ENCODE measurements around the gene BUD13.

BUD13 gene

GRCh38 chr11:116710762-116711161, 62.0 kb downstream of the BUD13 start:
- TF ChIP-seq REST (IDR thresholded peaks at IDR 0.05; ENCODE audit: insufficient read depth in 1 of 2, low read depth in 2 of 2, low read length in 2 of 2) = no peak

GRCh38 chr11:116710001-116710674, 62.6 kb downstream of the BUD13 start:
- TF ChIP-seq TAF1 (IDR thresholded peaks at IDR 0.05; ENCODE audit: borderline replicate concordance, insufficient read depth, low read length) = no peak
- no peak for TF ChIP-seq SIN3A (IDR thresholded peaks at IDR 0.05; ENCODE audit: borderline replicate concordance, insufficient read depth, low read length)
- no peak for TF ChIP-seq FOXP2 (optimal IDR thresholded peaks at IDR 0.05; ENCODE audit: borderline replicate concordance, extremely low read depth, extremely low read length, insufficient read depth)
- no peak for TF ChIP-seq REST (IDR thresholded peaks at IDR 0.05; ENCODE audit: insufficient read depth in 1 of 2, low read depth in 2 of 2, low read length in 2 of 2)
- TF ChIP-seq POLR2AphosphoS5 (IDR thresholded peaks at IDR 0.05; ENCODE audit: low read depth, low read length) = no peak

GRCh38 chr11:116707746-116708145, 65.0 kb downstream of the BUD13 start:
- TF ChIP-seq FOXP2 (optimal IDR thresholded peaks at IDR 0.05; ENCODE audit: borderline replicate concordance, extremely low read depth, extremely low read length, insufficient read depth) (no peak), TAF1 (IDR thresholded peaks at IDR 0.05; ENCODE audit: borderline replicate concordance, insufficient read depth, low read length) (no peak), POLR2AphosphoS5 (IDR thresholded peaks at IDR 0.05; ENCODE audit: low read depth, low read length) (no peak), SIN3A (IDR thresholded peaks at IDR 0.05; ENCODE audit: borderline replicate concordance, insufficient read depth, low read length) (no peak), REST (IDR thresholded peaks at IDR 0.05; ENCODE audit: insufficient read depth in 1 of 2, low read depth in 2 of 2, low read length in 2 of 2) (no peak)

GRCh38 chr11:116707161-116707629, 65.6 kb downstream of the BUD13 start:
- TF ChIP-seq TAF1 (IDR thresholded peaks at IDR 0.05; ENCODE audit: borderline replicate concordance, insufficient read depth, low read length) (no peak), FOXP2 (optimal IDR thresholded peaks at IDR 0.05; ENCODE audit: borderline replicate concordance, extremely low read depth, extremely low read length, insufficient read depth) (no peak), SIN3A (IDR thresholded peaks at IDR 0.05; ENCODE audit: borderline replicate concordance, insufficient read depth, low read length) (no peak), REST (IDR thresholded peaks at IDR 0.05; ENCODE audit: insufficient read depth in 1 of 2, low read depth in 2 of 2, low read length in 2 of 2) (no peak), POLR2AphosphoS5 (IDR thresholded peaks at IDR 0.05; ENCODE audit: low read depth, low read length) (no peak)

- no peak for TF ChIP-seq SIN3A (IDR thresholded peaks at IDR 0.05; ENCODE audit: borderline replicate concordance, insufficient read depth, low read length)
Observed at GRCh38 chr11:116703421-116703820, 69.4 kb downstream of the BUD13 start.
